ENCODE data around the gene SPATA32.
A peak's percentile ranks its signal among the peaks of the same experiment; 100 is the strongest.

Gene SPATA32

GRCh38 chr17:45294506-45294905 lies 32.6 kb upstream of the SPATA32 start:
- no peak for DNase-seq (ENCODE audit: low spot score)

DNA sequence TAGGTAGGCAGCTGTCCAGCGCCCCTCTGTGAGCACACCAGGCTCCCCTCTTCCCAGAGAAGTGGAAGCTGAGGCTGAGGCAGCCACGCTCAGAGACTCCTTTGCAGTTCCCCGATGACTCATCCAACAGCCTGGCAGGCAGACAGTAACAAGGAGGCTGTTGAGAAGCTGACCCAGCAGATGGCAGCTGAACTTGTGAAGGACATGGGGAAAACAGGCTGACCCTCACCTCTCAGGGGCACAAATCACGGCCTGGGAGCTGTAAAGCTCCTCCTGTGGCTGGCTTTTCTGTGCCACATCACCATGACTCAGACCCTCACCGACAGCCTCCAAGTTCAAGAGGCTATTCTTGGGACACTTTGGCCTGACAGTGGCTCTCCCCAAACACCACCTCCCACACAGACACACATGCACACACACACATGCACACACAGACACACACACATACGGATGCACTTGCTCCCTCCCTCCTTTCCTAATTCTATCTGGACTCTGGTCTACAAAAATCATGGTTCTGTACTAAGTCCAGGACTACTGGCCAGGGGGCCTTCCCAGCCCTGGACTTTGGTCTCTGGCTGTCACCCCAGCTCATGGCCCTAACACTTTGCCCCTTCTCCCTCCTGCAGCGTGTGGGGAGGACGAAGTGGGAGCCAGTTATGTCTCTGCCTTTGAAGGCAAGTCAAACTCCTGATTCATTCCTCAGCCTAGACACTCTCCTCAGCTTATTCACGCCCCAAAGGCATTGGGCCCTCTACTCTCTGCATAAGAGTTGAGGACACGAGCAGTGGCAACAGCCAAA lies 31.7 kb upstream of the SPATA32 start:
- no peak for DNase-seq (ENCODE audit: low spot score)

DNA sequence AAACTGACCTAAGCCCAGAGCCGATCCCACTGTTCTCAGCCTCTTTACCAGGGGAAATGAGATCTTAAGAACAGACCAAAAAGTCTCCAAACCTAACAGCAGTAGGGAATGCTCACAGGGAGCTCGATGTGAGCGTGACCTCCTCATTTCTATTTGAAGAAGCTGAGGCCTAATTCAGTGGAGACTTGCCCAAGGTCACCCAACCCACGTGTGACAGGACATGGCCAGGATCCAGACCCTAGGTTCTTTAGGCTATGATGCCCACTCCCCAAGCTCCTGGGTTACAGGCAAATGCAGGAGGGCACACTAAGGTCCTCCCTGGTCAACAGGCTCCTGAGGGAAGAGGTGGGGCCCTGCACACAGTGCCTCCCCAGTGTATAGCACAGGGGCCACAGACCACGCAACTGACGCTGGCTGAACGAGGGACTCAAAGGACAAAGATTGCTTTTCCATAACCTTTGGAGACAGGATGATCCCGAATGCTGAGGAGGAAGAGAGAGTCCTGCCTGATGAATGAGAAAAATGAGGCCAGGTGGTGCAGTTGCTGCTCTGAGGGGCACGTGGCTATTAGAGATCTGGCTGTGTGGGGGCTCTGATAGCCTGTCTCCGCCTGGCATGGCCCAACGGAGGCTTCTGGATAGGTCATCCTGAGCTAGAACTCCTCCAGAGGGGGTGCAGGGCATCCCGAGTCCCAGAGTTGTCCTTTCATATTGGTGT lies 31.0 kb upstream of the SPATA32 start:
- no peak for DNase-seq (ENCODE audit: low spot score)

DNA sequence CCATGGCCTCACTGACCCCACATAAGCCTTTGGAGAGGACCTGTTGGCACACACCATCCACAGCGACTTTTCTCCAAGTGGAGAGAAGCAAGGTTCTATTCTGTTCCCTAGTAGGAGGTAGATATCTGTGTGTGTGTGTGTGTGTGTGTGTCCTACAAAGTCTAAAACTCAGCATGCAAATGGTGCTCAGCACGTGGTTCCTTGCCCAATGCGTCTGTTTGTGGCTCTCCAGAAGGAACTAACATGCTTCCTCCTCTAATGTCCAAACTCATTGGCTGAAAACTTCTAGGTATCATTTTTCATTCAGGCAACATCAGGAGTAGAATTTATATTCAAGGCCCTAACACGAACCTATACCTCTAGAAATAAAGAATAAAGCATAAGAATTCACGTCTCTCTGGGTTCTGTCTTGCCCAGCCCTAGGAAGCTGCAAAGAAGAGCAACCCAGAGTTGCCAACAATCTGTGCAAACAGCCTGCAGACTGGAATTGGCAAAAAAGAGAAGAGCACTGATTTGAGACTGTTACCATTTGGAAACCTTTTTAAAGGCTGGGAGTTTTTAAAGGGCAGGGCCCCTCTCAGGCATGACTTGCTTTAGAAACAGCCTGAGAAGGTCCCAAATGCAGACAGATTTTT lies 29.4 kb upstream of the SPATA32 start:
- DNase-seq (ENCODE audit: low spot score) = no peak

GRCh38 chr17:45290269-45290765 lies 28.4 kb upstream of the SPATA32 start:
- DNase-seq (ENCODE audit: low spot score) = no peak

DNA sequence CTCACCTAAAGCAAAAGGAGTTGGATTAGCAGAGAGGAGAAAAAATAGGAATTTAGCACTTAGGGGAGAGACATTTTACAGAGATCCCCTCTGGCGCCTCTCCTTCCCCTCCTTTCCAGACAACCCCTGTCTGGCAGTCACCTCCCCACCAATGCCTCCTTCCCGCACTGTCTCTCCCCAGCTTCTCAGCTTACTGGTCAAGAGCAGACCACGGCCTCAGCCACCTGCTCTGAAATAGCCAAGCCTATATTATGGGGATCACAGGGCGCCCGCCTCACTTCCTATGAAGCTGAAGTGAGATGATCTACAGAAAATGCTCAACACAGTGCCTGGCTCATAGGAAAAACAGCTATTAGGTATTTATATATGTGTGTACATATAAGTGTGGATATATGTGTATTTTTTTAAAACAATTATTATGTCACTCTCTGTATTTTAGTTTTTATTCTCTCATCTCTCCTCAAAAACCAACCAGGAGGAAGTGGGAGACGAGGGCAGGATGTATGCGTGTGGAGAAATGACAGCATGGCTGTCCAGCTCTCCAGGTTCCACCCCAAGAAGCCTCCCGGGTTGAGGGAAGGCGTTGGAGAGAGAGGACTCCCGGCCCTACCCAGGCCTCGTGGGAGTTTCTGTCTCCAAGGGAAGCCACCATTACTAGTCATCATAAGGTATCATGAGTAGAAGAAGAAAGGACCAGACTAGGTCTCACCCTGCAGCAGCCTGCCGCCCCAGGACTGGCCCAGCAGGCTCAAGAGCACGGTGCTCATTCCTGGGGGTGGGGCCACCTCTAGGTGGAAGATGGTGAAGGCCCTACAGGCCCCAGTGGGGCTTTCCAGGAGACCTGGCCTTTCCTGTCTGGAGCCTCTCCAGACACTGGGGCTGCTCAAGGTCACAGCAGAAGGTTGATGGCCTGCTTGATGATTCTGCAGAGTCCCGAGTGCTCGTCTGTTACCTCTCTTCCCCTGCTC lies 27.7 kb upstream of the SPATA32 start:
- no peak for DNase-seq (ENCODE audit: low spot score)

DNA sequence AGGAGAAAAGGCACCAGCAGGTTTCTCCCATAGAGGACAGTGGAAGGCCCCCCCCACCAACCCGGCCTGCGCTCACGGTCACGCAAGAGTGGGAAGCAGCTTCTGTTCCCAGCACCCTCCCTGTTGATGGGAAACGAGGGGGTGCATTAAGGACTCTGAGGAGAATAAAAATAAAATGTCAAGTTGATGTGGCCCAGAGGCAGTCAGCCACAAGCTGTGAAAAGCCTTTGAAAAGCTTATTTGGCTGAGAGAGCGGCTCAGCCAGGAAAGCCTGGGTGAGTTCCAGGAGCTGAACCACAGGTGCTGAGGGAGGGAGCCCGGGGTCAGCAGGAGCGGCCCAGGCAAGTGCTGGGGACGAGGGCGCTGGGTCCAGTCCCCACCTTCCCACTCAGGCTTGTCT lies 26.9 kb upstream of the SPATA32 start:
- DNase-seq (ENCODE audit: low spot score) = no peak

DNA sequence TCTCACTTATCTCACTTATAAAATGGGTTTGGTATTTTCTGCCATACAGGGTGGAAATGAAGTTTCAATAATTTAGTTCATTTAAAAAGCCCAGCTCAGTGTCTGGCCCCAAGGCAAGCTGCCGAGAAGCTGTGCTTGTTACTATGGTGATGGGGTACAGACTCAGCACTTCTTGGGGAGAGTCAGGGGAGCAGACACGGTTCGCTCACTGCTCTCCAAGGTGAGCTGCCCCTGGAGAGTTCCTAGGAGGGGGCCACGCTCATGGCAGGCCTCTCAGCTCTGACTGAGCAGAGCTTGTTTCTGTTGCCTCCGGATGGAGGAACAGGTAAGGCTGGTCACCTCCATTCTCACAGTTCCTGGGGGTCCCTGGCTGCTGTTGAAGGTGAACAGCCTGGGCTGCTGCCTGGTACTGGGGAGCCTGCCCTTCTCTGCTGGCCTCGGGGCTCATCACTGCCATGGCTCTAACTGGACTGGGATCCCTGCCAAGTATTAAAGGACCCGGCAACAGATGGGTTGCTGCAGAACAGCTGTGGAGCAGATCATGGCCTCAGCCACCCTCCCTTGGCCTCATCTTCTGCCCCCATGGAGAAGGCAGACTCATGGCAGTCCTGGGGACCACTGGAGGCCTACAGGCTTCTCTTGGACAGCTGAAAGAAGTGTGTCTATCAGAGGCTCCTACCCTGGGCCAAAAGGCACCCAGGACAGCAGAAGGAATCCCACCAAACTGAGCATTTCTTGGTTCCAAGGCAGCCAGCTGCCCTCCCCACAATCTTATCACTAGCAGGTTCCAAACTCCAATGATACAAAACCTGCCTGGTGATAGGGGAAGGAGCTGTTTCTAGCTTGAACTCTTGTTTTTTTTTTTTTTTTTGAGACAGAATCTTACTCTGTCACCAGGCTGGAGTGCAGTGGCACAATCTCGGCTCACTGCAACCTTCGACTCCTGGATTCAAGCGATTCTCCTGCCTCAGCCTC lies 25.9 kb upstream of the SPATA32 start:
- no peak for DNase-seq (ENCODE audit: low spot score)

DNA sequence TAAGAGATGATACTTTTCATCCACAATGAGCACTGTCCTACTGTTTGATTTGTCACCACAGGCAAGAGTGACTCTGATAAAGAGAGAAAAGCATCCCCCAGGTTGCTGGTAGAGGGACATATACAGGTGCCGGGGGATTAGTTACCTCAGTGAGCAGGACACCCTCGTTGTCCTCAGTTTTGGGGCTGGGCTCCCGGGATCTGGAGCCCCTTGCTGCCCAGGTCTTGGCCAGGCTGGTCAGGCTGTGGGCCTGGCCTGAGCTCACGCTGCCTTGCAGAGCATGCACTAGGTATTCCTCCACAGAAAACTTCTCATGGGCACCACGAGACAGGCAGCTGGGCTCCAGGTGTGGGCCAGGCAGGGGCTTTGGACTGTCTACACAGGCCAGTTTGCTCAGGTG lies 24.4 kb upstream of the SPATA32 start:
- no peak for DNase-seq (ENCODE audit: low spot score)

DNA sequence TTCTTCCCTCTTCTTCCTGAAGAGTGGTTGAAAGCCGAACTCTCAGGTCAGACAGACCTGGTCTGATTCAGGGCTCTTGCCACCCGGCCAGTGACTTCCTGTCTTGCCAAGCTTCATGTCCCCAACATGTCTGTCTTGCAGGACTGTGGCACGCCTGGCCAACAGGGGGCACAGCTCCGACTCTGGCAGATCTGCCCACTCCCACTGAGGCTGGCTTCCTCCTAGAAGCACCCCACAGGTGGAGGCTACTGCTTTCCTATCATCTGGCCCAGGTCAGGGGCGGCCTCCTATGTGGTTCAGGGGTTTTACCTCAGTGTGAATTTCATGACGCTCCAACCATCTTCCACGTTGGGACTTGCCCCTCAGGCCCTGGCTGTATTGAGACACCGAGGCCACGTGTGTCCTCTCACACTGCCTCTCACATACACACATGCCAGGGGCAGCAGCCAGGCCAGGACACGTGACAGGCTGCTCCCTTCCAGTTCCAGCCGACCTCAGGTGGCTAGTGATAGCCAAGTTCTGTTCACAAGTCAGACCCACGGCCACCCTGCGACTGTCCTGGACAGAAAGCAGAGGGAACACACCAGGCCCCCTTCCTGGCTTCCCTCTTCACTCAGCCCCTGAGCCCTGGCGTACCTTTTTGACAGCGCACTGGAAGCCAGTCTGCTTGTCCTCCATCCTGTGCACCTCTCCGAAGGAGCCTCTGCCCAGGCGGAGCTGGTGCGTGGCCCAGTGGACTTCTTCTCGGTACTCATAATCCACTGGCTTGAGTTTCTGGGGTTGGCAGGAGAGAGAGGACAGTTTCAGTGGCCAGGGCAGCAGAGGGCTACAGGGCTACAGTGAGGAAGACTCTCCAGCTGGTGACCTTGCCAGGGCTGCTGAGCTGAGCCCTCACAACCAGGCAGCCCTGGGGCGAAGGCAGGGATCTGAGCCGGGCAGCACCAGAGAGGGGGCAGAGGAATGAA lies 22.6 kb upstream of the SPATA32 start:
- no peak for DNase-seq (ENCODE audit: low spot score)

DNA sequence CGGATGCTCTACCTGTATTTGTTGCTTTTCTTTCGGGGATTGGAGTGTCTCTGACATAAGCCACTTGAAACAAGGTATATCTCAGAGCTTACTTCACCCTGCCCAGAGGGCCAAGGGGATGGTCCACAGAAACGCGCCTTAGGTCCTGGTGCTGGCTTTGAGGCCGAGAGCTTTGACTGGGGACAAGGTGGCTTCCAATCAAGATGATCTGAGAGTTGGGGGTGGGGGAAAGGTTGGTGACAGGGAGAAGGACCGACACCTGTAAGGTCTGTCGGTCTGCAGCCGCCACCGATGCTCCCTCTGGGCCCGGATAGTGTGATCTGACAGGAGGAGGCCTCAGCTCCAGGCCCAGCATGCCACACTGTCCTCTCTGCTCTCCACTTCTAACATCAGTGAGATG lies 21.8 kb upstream of the SPATA32 start:
- DNase-seq (ENCODE audit: low spot score) = no peak

DNA sequence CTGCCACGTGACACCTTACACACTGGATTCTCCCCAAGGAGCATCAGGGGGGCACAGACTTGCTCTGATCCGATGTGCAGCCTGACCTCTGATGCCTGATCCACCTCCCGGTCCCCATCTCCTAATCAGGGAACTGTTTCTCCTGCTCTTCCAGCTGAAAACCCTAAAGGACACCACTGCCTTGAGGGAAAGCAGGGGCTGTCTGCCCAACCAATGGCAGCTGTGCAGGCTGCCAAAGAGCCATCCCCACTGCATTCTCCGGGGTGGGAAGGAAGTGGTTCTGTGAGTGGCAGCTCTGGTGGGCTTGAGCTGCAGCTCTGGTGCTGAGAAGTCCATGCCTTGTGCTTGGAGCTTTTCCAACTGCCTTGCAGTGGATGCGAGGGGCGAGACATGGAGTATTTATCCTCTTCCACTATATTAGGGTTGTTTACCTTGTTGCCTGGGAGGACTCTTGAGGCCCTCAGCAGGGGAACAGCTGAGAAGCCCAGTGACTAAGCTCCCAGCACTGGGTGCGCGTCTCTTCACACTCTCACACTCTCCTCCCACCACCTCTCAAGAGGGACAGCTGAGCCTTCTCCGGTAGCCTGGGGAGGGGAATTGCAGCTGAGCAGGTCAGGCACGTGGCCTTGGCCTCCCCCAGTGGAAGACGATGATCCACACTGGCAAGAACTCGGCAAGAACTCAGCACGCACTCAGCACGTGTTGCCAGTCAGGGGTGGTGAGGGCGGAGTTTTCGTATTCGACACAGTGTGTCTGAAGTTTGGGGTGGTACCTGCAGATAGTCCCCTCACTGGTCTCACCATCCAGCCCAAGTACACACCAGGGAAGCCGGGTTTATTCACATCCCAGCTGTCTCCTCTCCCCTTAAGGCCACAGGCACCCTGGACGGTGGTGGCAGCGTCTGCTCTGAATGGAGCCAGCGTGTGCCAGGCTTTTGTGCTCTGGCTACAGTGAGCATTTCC lies 21.1 kb upstream of the SPATA32 start:
- no peak for DNase-seq (ENCODE audit: low spot score)

DNA sequence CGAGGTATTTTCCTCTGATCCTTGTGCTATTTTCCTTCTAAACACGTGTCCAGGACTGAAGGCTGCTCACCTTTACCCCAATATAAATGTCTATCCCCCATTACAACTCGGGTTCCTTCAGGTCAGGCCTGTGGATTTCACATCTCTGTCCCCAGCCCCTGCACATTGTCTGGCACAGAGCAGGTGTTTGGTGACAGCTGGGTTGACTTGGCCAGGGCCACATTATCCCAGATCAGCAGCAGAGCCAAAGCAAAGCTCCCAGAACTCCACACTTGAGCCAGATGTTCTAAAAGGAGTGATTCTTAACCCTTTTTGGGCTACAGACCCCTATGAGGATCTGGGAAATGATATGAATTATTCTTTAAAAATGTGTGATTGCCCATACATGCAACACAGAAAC lies 18.0 kb upstream of the SPATA32 start:
- DNase-seq (ENCODE audit: low spot score) = no peak

DNA sequence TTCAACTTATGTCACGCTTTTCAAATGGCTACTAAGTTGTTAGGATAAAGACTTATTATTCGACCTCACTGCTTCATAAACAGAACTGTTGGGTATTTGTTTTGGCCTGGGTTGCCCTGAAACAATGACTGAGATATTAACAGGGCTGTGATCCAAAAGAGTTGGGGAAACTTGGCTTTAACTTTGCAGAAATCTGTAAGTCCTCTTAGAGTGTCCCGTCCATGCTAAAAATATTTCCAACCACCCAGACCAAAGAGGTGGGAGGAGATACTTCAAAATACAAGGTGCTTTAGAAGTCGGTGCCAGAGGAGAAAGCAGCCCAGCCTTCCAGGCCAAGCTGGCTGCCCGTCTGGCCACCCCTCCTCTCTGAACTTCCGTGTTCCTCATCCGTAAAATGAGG lies 16.1 kb upstream of the SPATA32 start:
- DNase-seq (ENCODE audit: low spot score) = no peak

GRCh38 chr17:45277216-45277849 lies 15.4 kb upstream of the SPATA32 start:
- peak; percentile 90 for DNase-seq (ENCODE audit: low spot score)

GRCh38 chr17:45276031-45276430 lies 14.1 kb upstream of the SPATA32 start:
- no peak for DNase-seq (ENCODE audit: low spot score)

DNA sequence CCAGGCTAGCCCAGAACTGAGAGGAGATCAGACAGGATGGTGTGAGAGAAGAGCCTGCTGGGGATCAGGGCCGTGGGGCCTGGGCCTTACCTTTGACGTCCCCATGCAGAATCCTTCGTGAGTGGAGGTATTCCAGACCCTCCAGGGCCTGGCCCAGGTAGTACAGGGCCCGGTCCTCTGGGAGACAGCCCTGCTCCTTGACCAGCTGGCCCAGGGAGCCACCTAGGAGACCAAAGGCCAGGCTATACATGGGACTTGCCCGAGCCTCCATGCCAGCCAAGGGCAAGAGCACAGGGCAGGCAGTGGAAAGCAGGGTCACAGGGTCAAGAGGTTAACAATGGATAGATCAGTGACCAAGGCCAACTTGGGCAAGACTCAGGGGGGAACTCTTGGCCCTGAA lies 12.1 kb upstream of the SPATA32 start:
- no peak for DNase-seq (ENCODE audit: low spot score)
